Spleen (tissue), 11 donors: ENCODE measurements around the gene EVL. TPM values are rescaled to one million over a fixed set of nuclear protein-coding genes. Genes with fewer than 3 reads are reported as not detected.

Experiments used
- DNase-seq: peaks from one replicate; pipeline ENCODE4 v3.0.0-alpha.2; 2020
- H3K27ac ChIP-seq, 8 donors: fragments of 200-600 bp; sonication (generic) in 7 of 8; 1 replicate in 4 of 8; 2 replicates in 4 of 8; pipeline versions ENCODE4 v1.5.0 to v1.8.0; 2016 to 2021; ENCODE audit warnings: inconsistent platforms in 4 of 8, mild to moderate bottlenecking in 4 of 8, moderate library complexity in 1 of 8
- H3K27me3 ChIP-seq, 7 donors: fragments of 200-600 bp; sonication (generic) in 6 of 7; replicated peaks in 1 of 7; 1 replicate in 4 of 7; 2 replicates in 3 of 7; pipeline versions ENCODE4 v1.5.0 to v1.8.0; 2016 to 2021; ENCODE audit warnings: inconsistent platforms in 3 of 7, mild to moderate bottlenecking in 1 of 7
- H3K36me3 ChIP-seq, 6 donors: fragments of 200-600 bp; sonication (generic) in 5 of 6; 1 replicate in 4 of 6; 2 replicates in 2 of 6; pipeline versions ENCODE4 v1.5.0 to v1.8.0; 2016 to 2021; ENCODE audit warnings: inconsistent platforms in 2 of 6
- H3K4me1 ChIP-seq, 6 donors: fragments of 200-600 bp; sonication (generic) in 5 of 6; 1 replicate in 3 of 6; 2 replicates in 3 of 6; pipeline versions ENCODE4 v1.5.0 to v1.8.0; 2016 to 2021; ENCODE audit warnings: inconsistent platforms in 3 of 6
- H3K4me3 ChIP-seq, 8 donors: fragments of 200-600 bp; sonication (generic) in 7 of 8; 1 replicate in 4 of 8; 2 replicates in 4 of 8; pipeline versions ENCODE4 v1.5.0 to v1.8.0; 2016 to 2021; ENCODE audit warnings: inconsistent platforms in 4 of 8, mild to moderate bottlenecking in 4 of 8, moderate library complexity in 2 of 8
- H3K9me3 ChIP-seq, 8 donors: fragments of 200-600 bp; sonication (generic) in 7 of 8; 1 replicate in 4 of 8; 2 replicates in 4 of 8; pipeline versions ENCODE4 v1.5.0 to v1.8.0; 2016 to 2021; ENCODE audit warnings: inconsistent platforms in 4 of 8
- POLR2A ChIP-seq, 3 donors: fragments of 450-650 bp; IDR thresholded peaks; one replicate each; pipeline ENCODE4 v1.5.1; 2017; ENCODE audit warnings: antibody characterized with exemption in 3 of 3, mild to moderate bottlenecking in 1 of 3
- POLR2AphosphoS5 ChIP-seq, 3 donors: sonication (generic); formaldehyde crosslinking; IDR thresholded peaks; one replicate each; pipeline ENCODE4 v1.5.1; 2017; ENCODE audit warnings: antibody characterized with exemption in 3 of 3
- WGBS, 5 donors: extraction: QIAGEN DNeasy Blood & Tissue Kit in 3 of 5; methylation state at CpG; one replicate each; pipeline versions ENCODE4 v1.1.5 to v1.1.7; 2013 to 2018; 5-methylcytosine and 5-hydroxymethylcytosine counted together
- intact Hi-C: fragments of 100-400 bp; cut with DNase I; formaldehyde crosslinking; loops from one replicate; pipeline ENCODE4 v1.15.0; 2023; ENCODE audit warnings: low total_unique reads
- polyA plus RNA-seq, 3 donors: library from polyadenylated mRNA; stranded (reverse); fragments of 200-250 nt; gene quantifications; one replicate each; pipeline ENCODE4 v1.2.1, GENCODE V29; 2013
- total RNA-seq, 7 donors: library from RNA; depleted of rRNA in 3 of 7; stranded (reverse); fragments of >200 nt in 3 of 7; fragmentation: NEBNext Ultra II Directional in 4 of 7; extraction: Animal tissue kit (Norgen Biotek cat#: 25700) in 4 of 7; gene quantifications; one replicate each; pipeline versions ENCODE4 v1.1.0 to v1.2.1, GENCODE V29; 2016 to 2021
- TF ChIP-seq, protein P1 (sequence below), 11 experiments: fragments of 200-600 bp in 7 of 11; fragments of 450-650 bp in 4 of 11; sonication (generic) in 4 of 11; IDR thresholded peaks in 8 of 11; conservative IDR thresholded peaks in 3 of 11; 1 replicate in 7 of 11; 2 replicates in 4 of 11; pipeline versions ENCODE4 v1.4.0 to v1.8.0; 2016 to 2021; ENCODE audit warnings: antibody characterized with exemption in 11 of 11, inconsistent platforms in 4 of 11, mild to moderate bottlenecking in 1 of 11
- donor health status: healthy with polysubstance abuse.
- donor health status: DM: no; HTN: no; CAD: no; lungs with moderate emphysema.
- donor health status: DM: no; HTN: no; CAD: no.
- donor health status: Bipolar disorder and iron deficiency.
- donor health status: healthy.
- donor health status: DM: no; HTN: no; CAD: no.
- donor health status: DM: yes; HTN: yes; CAD: no.

The EVL gene
- total and polyA plus RNA-seq, 10 donors = 169 to 336 (median 271) TPM

- no peaks in the 10 kb centered on the region for H3K27me3 ChIP-seq
- DNase-seq = no peak
- TF ChIP-seq POLR2AphosphoS5 (IDR thresholded peaks at IDR 0.05) (no peak), POLR2A (IDR thresholded peaks at IDR 0.05) (no peak)
- TF ChIP-seq, protein P1, sequence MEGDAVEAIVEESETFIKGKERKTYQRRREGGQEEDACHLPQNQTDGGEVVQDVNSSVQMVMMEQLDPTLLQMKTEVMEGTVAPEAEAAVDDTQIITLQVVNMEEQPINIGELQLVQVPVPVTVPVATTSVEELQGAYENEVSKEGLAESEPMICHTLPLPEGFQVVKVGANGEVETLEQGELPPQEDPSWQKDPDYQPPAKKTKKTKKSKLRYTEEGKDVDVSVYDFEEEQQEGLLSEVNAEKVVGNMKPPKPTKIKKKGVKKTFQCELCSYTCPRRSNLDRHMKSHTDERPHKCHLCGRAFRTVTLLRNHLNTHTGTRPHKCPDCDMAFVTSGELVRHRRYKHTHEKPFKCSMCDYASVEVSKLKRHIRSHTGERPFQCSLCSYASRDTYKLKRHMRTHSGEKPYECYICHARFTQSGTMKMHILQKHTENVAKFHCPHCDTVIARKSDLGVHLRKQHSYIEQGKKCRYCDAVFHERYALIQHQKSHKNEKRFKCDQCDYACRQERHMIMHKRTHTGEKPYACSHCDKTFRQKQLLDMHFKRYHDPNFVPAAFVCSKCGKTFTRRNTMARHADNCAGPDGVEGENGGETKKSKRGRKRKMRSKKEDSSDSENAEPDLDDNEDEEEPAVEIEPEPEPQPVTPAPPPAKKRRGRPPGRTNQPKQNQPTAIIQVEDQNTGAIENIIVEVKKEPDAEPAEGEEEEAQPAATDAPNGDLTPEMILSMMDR (IDR thresholded peaks at IDR 0.05 in 8 of 11, conservative IDR thresholded peaks at IDR 0.05 in 3 of 11) = no peak
- H3K9me3 ChIP-seq = no peaks in the 10 kb centered on the region
- H3K27ac ChIP-seq = no peak overlapping the region
- intact Hi-C loops = no loop called here
- no peak overlapping the region for H3K4me3 ChIP-seq
- H3K4me1 ChIP-seq = peaks cover 0 to 12% (median 3%) of the 10 kb centered on the region in 6 donors
- no peaks in the 10 kb centered on the region for H3K36me3 ChIP-seq
Measured at GRCh38 chr14:100034961-100035500, 30.2 kb upstream of the EVL start.

DNA sequence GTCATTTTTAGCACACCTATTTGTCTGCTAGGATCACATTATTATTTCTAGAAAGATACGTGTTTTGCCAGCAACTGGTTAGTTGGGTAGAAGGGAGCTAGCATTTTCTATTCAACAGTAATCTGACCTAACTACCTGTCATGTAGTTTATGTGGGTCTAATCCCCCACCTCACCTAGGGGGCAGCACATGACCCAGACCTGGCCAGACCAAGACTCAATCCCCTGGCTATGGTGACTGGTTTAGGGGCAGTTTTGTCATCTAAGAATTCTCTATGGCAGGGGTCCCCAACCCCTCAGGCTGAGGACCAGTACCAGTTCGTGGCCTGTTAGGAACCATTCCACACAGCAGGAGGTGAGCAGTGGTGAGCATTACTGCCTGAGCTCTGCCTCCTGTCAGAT, 29.5 kb upstream of the EVL start:
- Histone ChIP-seq H3K36me3 (no peaks in the 10 kb centered on the region), H3K4me3 (no peak overlapping the region), H3K9me3 (no peaks in the 10 kb centered on the region), H3K27me3 (no peaks in the 10 kb centered on the region), H3K4me1 (peaks cover 0 to 15% (median 3%) of the 10 kb centered on the region in 6 donors), H3K27ac (no peak overlapping the region)
- intact Hi-C loops = no loop called here
- TF ChIP-seq, protein P1 (IDR thresholded peaks at IDR 0.05 in 8 of 11, conservative IDR thresholded peaks at IDR 0.05 in 3 of 11) = no peak
- TF ChIP-seq POLR2AphosphoS5 (IDR thresholded peaks at IDR 0.05) (no peak), POLR2A (IDR thresholded peaks at IDR 0.05) (no peak)
- WGBS, 5 donors = 78 to 91% (median 85%) methylated on average over 2 of the region's 2 CpGs
- no peak for DNase-seq

DNA sequence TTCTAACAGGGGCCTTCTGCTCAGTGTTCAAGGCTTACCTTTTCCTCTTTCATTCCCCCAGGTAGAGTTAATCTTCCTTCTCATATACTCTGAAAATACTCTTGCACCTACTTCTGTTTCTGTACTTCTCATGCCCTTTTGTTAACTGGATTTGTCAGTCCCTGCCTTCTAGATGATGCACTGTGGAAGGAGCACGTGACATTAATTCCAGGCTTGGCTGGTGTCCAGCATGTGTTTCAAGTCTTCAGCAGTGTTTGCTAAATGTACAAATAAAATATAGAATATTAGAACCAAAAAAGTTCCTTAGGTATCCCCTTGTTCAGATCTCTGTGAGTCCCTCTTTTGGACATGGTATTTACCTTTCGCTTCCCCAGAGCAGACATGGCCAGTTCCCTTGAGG, 27.9 kb upstream of the EVL start:
- intact Hi-C loops = no loop called here
- Histone ChIP-seq H3K36me3 (no peaks in the 10 kb centered on the region), H3K4me3 (no peak overlapping the region), H3K27ac (no peak overlapping the region), H3K9me3 (no peaks in the 10 kb centered on the region), H3K27me3 (no peaks in the 10 kb centered on the region), H3K4me1 (peaks cover 0 to 21% (median 5%) of the 10 kb centered on the region in 6 donors)
- DNase-seq = no peak
- 81 to 88% (median 82%) methylated on average over 2 of the region's 2 CpGs for WGBS, 5 donors
- no peak for TF ChIP-seq POLR2A (IDR thresholded peaks at IDR 0.05)
- no peak for TF ChIP-seq POLR2AphosphoS5 (IDR thresholded peaks at IDR 0.05)
- TF ChIP-seq, protein P1 (IDR thresholded peaks at IDR 0.05 in 8 of 11, conservative IDR thresholded peaks at IDR 0.05 in 3 of 11) = no peak

- no peak for TF ChIP-seq POLR2AphosphoS5 (IDR thresholded peaks at IDR 0.05)
- TF ChIP-seq, protein P1 (IDR thresholded peaks at IDR 0.05 in 8 of 11, conservative IDR thresholded peaks at IDR 0.05 in 3 of 11) = no peak
- no peak for TF ChIP-seq POLR2A (IDR thresholded peaks at IDR 0.05)
- H3K27me3 ChIP-seq = no peaks in the 10 kb centered on the region
- no peak overlapping the region for H3K4me3 ChIP-seq
- intact Hi-C loops = no loop called here
- no peak overlapping the region for H3K27ac ChIP-seq
- whole genome bisulfite sequencing, 5 donors = 76 to 82% (median 77%) methylated on average over 5 of the region's 5 CpGs
- no peak for DNase-seq
- peaks cover 0 to 28% (median 8%) of the 10 kb centered on the region in 6 donors for H3K4me1 ChIP-seq
- no peaks in the 10 kb centered on the region for H3K9me3 ChIP-seq
- H3K36me3 ChIP-seq = no peaks in the 10 kb centered on the region
Measured at GRCh38 chr14:100038065-100038464, 27.2 kb upstream of the EVL start.
